Measurements from ENCODE around the gene GLI2.

The GLI2 gene

GRCh38 chr2:120760446-120761135, 24.9 kb downstream of the GLI2 start:
- Histone ChIP-seq H3F3A (ENCODE audit: low read depth) (no peaks in the 10 kb centered on the region), H3K79me2 (ENCODE audit: insufficient read depth, low read length) (no peaks in the 10 kb centered on the region), H4K20me1 (ENCODE audit: insufficient read depth, low read length, poor library complexity, severe bottlenecking) (no peaks in the 10 kb centered on the region), H3K9me2 (replicated peaks; ENCODE audit: low read depth, low read length) (no peaks in the 10 kb centered on the region), H3K4me3 (ENCODE audit: low read length, poor library complexity, severe bottlenecking) (no peak overlapping the region), H3K9me3 (ENCODE audit: insufficient read depth, low read depth, low read length) (no peaks in the 10 kb centered on the region), H3K4me2 (ENCODE audit: low read depth, low read length, poor library complexity, severe bottlenecking) (no peak overlapping the region), H2AFZ (ENCODE audit: low read length) (no peak overlapping the region), H3K4me1 (ENCODE audit: insufficient read depth, low read length, poor library complexity, severe bottlenecking) (no peaks in the 10 kb centered on the region), H3K27me3 (ENCODE audit: insufficient read depth, low read length, poor library complexity, severe bottlenecking) (no peaks in the 10 kb centered on the region), H3K9ac (ENCODE audit: low read depth, low read length, poor library complexity, severe bottlenecking) (no peak overlapping the region), H3K36me3 (ENCODE audit: insufficient read depth, low read length) (no peaks in the 10 kb centered on the region)
- TF ChIP-seq EZH2phosphoT487 (IDR thresholded peaks at IDR 0.05; ENCODE audit: borderline replicate concordance) (no peak), CTCF (conservative IDR thresholded peaks at IDR 0.05; ENCODE audit: low read length) (no peak)

DNA sequence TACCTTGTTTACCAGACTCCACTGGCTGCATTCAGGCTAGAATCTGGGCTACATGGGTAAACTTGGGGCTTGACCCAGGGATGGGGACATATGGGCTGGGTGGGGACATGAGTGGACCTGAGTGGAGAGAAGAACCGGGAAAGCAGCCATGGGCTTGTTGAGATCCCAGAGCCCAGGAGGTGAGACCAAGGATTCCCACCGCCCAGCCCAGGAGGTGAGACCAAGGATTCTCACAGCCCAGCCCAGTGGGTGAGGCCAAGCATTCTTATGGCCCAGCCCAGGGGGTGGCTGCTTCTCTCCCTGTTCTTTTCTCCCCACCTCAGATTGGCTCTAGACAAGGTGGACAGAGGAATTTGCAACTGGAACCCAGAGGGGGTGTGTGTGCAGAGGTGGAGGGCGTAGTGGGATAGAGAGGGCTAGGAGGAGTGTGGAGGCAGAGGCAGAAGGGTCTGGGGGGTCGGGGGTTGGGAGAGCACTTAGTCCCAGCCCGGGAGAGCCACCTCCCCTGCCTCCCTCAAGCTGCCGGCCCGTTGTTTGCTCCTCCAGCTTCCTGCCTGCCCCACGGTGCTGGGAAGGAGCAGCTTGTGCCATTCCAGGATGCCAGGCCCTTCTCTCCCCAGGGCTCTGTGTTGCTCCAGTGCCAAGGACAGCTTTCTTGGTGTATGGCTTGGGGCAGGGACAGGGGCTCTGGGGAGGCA, 25.6 kb downstream of the GLI2 start:
- TF ChIP-seq CTCF (conservative IDR thresholded peaks at IDR 0.05; ENCODE audit: low read length), result no peak
- Histone ChIP-seq H2AFZ (ENCODE audit: low read length) (no peak overlapping the region), H3K79me2 (ENCODE audit: insufficient read depth, low read length) (no peaks in the 10 kb centered on the region), H3K9me2 (replicated peaks; ENCODE audit: low read depth, low read length) (no peaks in the 10 kb centered on the region), H3K9ac (ENCODE audit: low read depth, low read length, poor library complexity, severe bottlenecking) (no peak overlapping the region), H3K36me3 (ENCODE audit: insufficient read depth, low read length) (no peaks in the 10 kb centered on the region), H3K4me1 (ENCODE audit: insufficient read depth, low read length, poor library complexity, severe bottlenecking) (no peaks in the 10 kb centered on the region), H3K4me2 (ENCODE audit: low read depth, low read length, poor library complexity, severe bottlenecking) (no peak overlapping the region), H3F3A (ENCODE audit: low read depth) (no peaks in the 10 kb centered on the region), H4K20me1 (ENCODE audit: insufficient read depth, low read length, poor library complexity, severe bottlenecking) (no peaks in the 10 kb centered on the region), H3K9me3 (ENCODE audit: insufficient read depth, low read depth, low read length) (no peaks in the 10 kb centered on the region), H3K27me3 (ENCODE audit: insufficient read depth, low read length, poor library complexity, severe bottlenecking) (no peaks in the 10 kb centered on the region), H3K4me3 (ENCODE audit: low read length, poor library complexity, severe bottlenecking) (no peak overlapping the region)

GRCh38 chr2:120761911-120762310, 26.2 kb downstream of the GLI2 start:
- Histone ChIP-seq H3K4me3 (ENCODE audit: low read length, poor library complexity, severe bottlenecking) (no peak overlapping the region), H3K9me2 (replicated peaks; ENCODE audit: low read depth, low read length) (no peaks in the 10 kb centered on the region), H3K4me1 (ENCODE audit: insufficient read depth, low read length, poor library complexity, severe bottlenecking) (no peaks in the 10 kb centered on the region), H3K9ac (ENCODE audit: low read depth, low read length, poor library complexity, severe bottlenecking) (no peak overlapping the region), H3K36me3 (ENCODE audit: insufficient read depth, low read length) (no peaks in the 10 kb centered on the region), H3K4me2 (ENCODE audit: low read depth, low read length, poor library complexity, severe bottlenecking) (no peak overlapping the region), H3F3A (ENCODE audit: low read depth) (no peaks in the 10 kb centered on the region), H3K9me3 (ENCODE audit: insufficient read depth, low read depth, low read length) (no peaks in the 10 kb centered on the region), H3K27me3 (ENCODE audit: insufficient read depth, low read length, poor library complexity, severe bottlenecking) (no peaks in the 10 kb centered on the region), H4K20me1 (ENCODE audit: insufficient read depth, low read length, poor library complexity, severe bottlenecking) (no peaks in the 10 kb centered on the region), H3K79me2 (ENCODE audit: insufficient read depth, low read length) (no peaks in the 10 kb centered on the region), H2AFZ (ENCODE audit: low read length) (no peak overlapping the region)
- TF ChIP-seq CTCF (conservative IDR thresholded peaks at IDR 0.05; ENCODE audit: low read length), result no peak
- TF ChIP-seq EZH2phosphoT487 (IDR thresholded peaks at IDR 0.05; ENCODE audit: borderline replicate concordance), result no peak

Data from Loucy (cell line).